SK-N-MC (cell line): ENCODE measurements around the gene CNNM2.

ENCODE experiments used
- EZH2 ChIP-seq: fragments of 200-600 bp; sonication (generic); IDR thresholded peaks from one replicate; pipeline ENCODE4 v1.6.1; 2017; ENCODE audit warnings: antibody characterized with exemption
- FOXP2 ChIP-seq: optimal IDR thresholded peaks from 2 replicates; pipeline ENCODE3; 2011; ENCODE audit warnings: mild to moderate bottlenecking, moderate library complexity; ENCODE audit not compliant: insufficient read depth; ENCODE audit errors: extremely low read length, control extremely low read depth
- POLR2AphosphoS5 ChIP-seq: IDR thresholded peaks from 2 replicates; pipeline ENCODE4 v1.6.1; 2012; ENCODE audit warnings: mild to moderate bottlenecking, low read depth, low read length, borderline replicate concordance

DNA sequence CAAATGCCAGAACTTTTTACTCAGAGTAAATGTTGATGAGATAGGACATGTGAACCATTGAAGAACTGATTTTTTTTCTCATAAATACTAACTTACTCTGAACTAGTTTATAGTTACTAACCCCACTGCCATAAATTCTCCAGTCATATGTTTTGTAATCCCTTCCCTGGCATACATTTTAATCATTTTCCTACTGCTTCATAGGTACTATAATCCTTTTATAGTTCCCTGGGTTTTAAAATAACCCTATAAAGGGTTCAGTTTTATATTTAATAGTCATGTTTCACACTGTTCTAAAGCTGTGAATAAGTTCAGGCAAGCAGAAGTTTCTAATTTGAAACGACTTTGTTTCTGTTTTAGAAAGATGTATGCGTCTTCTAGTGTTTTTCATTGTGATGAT is 28.9 kb downstream of the CNNM2 start:
- TF ChIP-seq EZH2 (no peak), POLR2AphosphoS5 (no peak), FOXP2 (no peak)
